HG02840 (cell line): ENCODE measurements around the gene REEP5.
"Not testable (repeated sequence)": the region's sequence is repeated elsewhere in the genome, so short reads cannot be mapped to it uniquely, and the experiment has no call there.

Experiments
- ATAC-seq: cut with Tn5 transposase; IDR thresholded peaks from one replicate; pipeline ENCODE4 v1.9.1; 2021; ENCODE audit warnings: mild to moderate bottlenecking, moderate library complexity, moderate number of reproducible peaks; ENCODE audit not compliant: unreplicated experiment, low FRiP score

REEP5 gene

DNA sequence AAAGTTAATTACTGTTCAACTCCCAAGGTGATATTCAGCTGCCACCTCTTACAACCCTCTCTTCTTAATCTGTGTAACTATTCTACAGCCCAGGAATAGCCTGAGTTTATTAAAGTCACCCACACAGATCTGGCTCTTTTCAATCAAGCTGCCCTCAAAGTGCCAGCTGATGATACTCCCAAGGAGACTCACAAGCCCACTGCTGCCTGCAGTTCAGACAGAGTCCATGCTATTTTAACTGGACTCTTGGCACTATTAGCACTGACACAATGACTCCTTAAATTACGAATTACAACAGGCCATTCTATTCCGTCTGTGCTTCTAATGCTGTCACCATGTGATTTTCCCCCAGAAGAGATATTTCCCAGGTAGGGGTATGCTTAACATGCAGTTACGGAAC is 26.3 kb downstream of the REEP5 start:
- ATAC-seq: no peak

DNA sequence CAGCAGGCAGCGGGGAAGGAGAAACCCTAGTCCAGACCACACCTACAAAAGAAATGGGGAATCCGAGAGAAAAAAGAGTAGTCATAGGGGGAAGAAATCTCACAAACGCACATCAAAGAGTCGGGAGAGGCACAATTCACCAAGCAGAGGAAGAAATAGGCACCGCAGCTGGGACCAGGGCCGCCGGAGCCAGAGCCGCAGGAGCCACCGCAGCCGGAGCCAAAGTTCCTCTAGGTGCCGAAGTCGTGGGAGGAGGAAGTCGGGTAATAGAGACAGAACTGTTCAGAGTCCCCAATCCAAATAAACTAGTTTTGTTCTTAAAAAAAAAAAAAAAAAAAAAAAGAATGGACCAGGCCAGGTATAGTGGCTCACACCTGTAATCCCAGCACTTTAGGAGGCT is 29.3 kb downstream of the REEP5 start:
- ATAC-seq: no peak

DNA sequence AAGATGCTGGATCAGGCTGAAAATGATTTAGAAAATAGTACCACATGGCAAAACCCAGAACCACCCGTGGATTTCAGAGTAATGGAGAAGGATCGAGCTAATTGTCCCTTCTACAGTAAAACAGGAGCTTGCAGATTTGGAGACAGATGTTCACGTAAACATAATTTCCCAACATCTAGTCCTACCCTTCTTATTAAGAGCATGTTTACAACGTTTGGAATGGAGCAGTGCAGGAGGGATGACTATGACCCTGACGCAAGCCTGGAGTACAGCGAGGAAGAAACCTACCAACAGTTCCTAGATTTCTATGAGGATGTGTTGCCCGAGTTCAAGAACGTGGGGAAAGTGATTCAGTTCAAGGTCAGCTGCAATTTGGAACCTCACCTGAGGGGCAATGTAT is 30.0 kb downstream of the REEP5 start:
- not testable (repeated sequence) for ATAC-seq

DNA sequence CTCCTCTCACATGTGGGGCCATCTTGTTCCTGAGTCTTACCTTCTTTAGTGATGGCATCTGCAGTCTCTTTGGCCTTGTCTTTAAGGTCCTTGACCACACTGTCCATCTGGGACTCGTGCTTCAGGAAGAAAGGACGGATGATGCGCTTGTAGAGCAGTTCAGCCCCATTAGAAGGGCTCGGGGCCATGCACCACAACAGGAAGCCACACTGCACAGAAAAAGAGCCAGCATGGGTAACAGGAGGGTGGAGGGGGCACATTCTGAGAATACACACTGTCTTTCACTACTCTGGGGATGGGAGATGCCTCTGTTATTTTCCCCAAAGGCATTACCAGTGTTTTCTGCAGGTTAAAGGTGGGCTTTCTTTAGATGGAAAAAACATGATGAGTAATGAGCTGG is 35.1 kb downstream of the REEP5 start:
- no peak for ATAC-seq

DNA sequence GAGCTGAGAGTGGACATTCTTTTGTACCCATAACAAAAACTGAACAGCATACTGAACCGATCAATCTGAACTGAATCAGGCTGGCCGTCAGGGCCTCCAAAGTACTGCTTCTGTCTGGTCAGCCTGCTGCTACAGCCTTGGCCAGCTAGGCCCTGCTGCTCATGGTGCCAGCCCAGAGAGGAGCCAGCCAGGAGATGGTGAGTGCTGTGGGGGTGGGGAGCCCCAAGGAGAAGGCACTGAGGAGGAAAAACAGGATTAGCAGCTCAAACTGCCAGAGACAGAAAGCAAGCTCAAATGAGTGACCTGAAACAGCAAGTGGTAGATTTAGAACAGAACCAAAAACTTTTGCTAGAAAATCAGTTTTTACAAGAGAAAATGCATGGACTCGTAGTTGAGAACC is 37.0 kb downstream of the REEP5 start:
- ATAC-seq: no peak

DNA sequence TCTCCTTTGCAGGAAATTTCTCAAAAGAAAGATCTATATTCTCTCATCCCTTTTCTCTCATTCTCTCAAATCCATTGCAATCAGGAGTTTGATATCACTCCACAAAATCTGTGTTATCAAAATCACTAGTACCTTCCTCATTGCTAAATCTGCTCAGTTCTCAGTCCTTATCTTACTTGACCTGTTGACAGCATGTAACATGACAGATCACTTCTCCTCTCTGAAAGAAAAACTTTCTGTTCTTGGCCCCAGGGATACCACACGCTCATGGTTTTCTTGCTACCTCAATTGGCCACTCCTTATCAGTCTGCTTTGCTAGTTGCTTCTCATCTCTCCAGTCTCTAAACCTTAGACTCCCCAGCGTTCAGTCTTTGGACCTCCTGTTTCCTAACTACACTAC is 38.8 kb downstream of the REEP5 start:
- ATAC-seq: no peak

DNA sequence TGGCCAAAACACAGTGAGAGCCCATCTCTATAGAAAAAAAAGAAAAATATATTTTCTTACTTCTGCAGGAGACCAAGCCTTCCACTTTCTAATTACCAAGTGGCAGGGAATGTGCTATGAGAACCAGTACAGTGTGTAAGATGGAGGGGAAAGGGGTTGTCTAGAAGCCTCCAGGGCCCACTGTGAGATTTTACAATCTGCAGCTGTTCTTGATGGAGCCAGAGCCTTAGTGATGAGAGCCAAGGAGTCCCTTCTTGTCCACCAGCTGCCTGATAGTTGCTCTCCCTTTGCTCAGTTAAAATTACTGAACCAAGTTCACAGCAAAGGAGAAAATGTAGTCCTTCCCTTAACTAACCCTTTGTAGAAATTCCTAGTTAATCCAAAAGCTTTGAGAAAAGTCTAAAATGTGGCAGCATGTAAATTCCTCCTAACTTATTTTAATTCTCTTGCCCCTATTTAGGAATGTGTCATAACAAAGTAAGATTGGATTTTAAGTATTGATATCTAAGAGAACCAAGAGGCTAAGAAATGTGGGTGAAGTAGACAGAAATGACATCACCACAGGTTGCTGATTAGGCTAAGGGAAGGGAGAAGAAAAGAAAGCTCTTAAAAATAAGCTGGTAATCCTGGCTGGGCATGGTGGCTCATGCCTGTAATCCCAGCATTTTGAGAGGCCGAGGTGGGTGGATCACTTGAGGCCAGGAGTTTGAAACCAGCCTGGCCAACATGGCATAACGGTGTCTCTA is 41.6 kb downstream of the REEP5 start:
- no peak for ATAC-seq

DNA sequence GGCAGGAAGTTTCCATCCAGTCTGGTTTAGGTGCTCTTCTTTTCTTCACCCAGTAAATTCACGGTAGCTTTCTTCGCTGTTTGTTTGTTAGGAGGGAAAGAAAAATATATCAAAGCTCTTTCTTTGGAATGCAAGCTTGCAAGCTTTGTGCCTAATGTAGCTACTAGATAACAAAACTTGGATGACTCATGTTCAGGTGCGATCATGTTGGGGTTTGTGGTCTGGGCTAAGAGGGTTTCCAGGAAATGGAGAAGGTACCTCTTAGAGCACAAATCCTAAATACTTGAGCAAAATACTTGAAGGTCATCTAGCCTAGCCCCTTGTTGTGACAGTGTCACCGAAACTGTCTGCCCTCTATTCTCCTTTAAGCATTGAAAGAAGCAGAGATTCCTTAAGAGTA is 43.3 kb downstream of the REEP5 start:
- no peak for ATAC-seq

DNA sequence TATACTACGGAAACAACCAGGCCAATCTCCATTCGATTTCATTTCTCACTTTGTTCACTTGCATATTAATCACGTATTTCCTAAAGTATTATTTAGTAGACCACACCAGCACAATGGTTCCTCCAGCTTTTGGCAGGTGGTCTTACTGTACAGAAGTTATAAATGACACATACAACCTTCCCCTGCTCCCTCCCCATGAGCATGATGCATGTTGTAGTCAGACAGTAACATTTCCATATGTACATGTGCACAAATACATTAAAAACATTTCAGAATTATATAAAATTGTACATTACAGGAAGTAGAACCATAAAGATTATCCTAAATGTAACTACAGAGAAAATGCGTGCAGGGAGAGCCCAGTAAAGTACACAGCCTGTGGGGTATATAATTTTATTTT is 43.9 kb downstream of the REEP5 start:
- ATAC-seq: no peak

DNA sequence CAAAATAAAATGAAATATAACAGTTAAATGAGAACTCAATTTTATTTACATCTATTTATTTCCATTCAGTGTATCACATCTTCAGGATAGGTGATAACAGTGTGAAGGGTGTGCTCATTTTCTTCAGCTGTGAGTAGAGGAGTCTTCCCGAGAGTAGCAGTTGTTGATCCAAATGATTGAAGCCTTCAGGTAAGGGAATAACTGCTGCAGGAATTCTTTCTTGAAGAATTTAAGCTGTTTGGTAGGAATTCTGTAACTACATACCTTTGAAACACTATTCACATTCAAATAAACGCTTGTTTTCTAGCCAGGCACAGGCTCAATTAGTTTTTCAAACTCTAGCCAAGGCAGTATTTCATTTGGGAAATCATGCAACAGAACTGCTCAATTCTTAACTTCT is 45.7 kb downstream of the REEP5 start:
- ATAC-seq: no peak

DNA sequence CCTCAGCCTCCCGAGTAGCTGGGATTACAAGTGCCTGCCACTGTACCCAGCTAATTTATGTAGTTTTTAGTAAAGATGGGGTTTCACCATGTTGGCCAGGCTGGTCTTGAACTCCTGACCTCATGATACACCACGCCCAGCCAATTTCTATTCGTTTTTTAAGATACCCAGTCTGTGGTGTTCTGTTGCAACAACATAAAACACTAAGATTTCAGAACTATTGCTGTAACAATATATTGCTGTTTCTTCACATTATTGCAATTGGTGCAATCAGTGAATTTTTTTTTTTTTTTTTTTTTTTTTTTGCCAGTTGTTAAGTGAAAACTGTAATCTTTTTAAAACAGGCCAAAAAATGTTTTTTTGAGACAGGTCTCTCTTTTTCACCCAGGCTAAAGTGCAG is 51.1 kb downstream of the REEP5 start:
- ATAC-seq: no peak

DNA sequence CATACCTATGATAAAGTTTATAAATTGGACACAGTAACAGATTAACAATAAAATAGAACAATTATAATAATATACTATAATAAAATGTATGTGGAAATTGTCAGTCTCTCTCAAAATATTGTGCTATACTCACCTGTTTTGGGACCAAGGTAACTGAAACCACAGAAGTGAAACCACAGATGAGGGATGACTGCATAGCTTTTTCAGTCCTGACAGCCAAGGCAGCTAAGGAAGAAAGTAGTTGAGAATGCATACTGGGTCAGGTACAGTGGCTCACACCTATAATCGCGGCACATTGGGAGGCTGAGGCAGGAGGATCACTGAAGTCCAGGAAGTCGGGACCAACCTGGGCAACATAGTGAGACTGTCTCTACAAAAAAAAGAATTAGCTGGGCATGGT is 52.1 kb downstream of the REEP5 start:
- peak; percentile 66 for ATAC-seq

DNA sequence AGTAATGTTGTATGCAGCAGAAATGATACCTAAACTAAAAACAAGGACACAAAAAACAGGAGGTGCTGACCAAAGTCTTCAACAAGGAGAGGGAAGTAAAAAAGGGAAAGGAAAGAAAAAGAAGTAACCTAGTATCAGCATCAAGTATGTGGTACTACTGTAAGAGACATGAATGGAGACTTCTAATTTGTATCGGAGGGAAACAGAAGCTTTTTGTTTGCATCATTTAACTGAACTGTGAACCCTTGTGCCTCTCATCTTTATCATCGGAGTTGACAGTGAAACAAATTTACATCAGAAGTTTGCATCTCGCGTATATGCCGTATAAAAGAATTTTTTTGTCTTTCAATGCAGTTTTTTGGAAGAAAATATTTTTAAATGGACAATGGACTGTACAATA is 54.6 kb downstream of the REEP5 start:
- ATAC-seq: no peak

DNA sequence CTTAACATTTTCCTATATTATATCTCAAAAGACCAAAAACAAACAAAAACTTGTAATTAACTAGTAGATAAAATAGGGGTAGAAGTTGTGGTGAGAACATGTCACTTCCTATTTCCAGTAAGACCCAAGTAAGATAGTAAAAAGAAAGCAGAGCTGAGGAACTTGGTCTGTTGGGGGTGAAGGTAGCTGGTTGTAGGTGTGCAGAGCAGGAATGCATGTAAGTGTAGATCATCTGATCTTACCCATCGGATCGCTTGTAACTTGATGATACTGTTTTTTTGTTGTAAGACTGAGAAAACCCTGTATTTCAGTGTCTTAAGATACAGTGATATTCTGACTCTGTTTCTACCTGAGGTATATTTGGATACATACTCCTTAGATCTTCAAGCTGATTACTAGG is 55.3 kb downstream of the REEP5 start:
- no peak for ATAC-seq

DNA sequence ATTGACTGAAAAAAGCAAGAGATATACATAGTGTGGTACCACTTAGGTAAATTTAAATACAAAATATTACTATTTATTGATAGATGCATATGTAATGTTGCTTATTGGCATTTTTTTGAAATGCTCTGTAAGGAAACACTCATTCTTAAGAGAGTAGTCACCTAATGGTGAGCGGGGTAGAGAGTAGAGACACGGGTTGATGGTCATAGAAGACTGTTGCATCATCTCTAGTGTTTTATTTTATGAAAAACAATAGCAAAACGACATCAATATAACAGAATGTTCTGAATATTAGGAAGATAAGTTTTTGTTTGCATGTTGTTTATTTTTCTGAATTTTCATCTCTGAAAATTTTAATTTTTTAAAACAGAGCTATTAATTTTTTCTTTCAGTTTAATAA is 56.9 kb downstream of the REEP5 start:
- no peak for ATAC-seq

DNA sequence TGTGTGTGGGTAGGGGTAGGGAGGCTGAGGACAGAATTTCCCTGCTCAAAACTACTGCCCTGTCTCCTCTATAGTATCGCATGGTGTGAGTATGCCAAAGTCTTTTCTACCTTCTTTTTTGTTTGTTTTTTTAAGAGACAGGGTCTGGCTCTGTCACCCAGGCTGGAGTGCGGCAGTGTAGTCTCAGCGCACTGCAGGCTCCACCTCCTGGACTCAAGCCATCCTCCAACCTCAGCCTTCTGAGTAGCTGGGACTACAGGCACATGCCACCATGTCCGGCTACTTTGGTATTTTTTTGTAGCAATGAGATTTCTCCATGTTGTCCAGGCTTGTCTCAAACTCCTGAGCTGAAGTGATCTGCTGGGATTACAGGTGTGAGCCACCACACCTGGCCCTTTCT is 58.5 kb downstream of the REEP5 start:
- no peak for ATAC-seq

DNA sequence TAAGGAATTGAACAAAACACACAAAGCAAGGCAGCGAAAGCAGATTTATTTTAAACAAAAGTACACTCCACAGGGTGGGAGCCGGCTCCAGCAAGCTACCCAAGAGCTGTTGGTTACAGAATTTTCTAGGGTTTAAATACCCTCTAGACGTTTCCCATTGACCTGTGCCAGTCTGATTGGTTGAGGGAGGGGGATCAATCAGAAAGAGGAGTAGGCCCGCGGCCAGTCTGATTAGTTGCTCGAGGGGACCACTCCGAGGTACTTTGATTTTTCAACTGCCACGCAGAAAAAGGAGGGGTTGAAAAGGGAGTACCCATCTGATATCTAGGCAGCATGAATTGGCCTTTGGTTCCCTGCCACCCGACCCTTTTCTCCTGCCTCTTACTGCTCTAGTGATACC is 59.9 kb downstream of the REEP5 start:
- ATAC-seq: no peak

DNA sequence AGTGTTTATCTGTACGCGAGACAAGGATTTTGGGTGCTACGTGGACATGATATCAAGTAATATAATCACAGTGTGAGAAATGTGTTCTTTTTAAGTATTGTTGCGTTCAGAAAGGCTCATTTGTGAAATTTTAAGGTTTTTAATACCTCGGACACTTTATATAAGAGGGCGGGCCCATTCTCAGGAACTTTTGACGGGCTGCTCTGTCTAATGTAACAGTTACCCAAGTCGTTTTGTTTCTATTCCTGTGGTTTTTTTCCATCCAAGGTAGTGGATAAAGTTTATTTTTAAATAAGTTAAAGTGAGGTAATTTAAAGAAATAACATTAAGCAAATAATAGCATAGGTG is 60.4 kb downstream of the REEP5 start:
- no peak for ATAC-seq

DNA sequence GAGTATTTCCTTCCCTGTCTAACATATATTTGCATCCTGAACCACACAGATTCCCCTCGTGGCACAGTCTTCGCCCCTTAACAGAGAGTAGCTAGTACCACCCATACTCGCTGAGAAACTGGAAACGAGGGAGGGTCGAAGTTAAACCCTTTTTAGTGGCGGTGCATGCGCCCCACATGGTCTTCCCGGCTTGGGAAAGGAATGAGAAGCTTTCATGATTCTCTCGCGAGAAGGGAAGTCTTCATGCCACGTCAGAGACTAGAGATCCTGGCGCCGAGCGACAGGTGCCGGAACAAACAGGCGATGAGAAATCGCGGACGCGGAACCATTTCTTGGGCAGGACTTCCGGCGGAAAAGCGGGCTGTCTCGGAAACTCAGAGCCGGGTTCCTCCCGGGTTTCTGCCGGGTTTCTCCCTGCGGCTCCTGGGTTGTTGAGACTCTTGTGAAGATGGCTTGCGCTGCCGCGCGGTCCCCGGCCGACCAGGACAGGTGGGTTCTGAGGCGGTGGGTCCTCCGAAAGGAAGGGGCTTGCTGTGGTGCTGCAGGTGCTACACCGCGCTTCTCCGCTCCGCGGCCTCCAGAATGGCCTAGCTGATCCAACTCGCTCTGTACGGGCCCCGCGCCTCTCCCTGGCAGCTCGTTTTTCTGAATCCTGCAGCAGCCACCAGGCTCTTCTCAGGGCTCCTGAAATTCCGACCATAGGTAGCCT is 60.9 kb downstream of the REEP5 start, which contains the start of gene SRP19:
SRP19 (plus strand) TSS at position 359 of the 709 bp plus-strand sequence; CDS start at position 449, 90 bp downstream.
- peak; percentile 97 for ATAC-seq

DNA sequence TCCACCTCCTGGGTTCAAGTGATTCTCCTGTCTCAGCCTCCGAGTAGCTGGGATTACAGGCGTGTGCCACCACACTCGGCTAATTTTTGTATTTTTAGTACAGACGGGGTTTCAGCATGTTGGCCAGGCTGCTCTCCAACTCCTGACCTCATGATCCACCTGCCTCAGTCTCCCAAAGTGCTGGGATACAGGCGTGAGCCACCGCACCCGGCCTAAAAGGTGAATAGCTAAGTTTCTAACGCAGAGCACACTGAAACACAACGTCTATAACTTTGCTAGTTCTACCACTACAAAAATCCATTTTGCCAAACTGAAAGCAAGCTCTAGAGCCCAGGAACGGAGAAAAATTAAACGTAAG is 61.5 kb downstream of the REEP5 start:
- not testable (repeated sequence) for ATAC-seq

DNA sequence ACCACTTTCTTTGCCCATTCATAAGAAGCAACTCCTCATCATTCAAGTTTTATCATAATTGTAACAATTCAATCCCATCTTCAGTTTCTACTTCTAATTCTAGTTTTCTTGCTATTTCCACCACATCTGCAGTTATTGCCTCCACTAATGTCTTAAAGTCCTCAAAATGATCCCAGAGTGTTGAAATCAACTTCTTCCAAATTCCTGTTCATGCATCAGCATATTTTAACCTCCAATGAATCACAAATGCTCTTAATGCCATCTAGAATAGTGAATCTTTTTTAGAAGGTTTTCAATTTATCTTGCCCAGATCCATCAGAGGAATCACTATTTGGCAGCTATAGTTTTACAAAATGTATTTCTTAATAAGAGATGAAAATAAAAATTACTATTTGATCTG is 64.2 kb downstream of the REEP5 start:
- no peak for ATAC-seq

DNA sequence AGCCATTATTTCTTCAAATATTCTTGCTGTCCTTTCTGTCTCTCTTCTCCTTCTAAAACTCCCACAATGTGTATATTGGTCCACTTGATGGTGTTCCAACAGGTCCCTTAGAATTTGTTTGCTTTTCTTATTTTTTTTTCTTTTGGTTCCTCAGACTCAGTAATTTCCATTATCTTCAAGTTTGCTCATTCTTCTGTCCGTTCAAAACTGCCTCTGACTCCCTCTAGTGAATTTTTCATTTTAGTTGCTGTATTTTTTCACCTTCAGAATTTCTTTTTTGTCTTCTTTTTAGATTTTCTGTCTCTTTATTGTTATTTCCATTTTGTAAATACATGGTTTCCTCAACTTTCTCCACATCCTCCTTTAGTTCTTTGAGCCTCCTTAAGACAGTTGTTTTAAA is 67.4 kb downstream of the REEP5 start:
- ATAC-seq: no peak
